GM15510 (cell line): ENCODE measurements around the gene CETN3.

Experiments used
- POLR2A ChIP-seq: IDR thresholded peaks from 3 replicates; pipeline ENCODE4 v1.6.1; 2011; ENCODE audit warnings: borderline replicate concordance; ENCODE audit not compliant: insufficient read length; ENCODE audit errors: extremely low read depth

CETN3 gene

GRCh38 chr5:90359073-90359920, 50.3 kb downstream of the CETN3 start:
- no peak for TF ChIP-seq POLR2A

- no peak for TF ChIP-seq POLR2A
These were observed 52.9 kb downstream of the CETN3 start for GRCh38 chr5:90356622-90357021.

- no peak for TF ChIP-seq POLR2A
These were observed 53.4 kb downstream of the CETN3 start for GRCh38 chr5:90356176-90356575.

GRCh38 chr5:90355635-90356034, 53.9 kb downstream of the CETN3 start:
- TF ChIP-seq POLR2A: no peak

- no peak for TF ChIP-seq POLR2A
These were observed 56.3 kb downstream of the CETN3 start for GRCh38 chr5:90353254-90353653.

- TF ChIP-seq POLR2A: no peak
These were observed 58.5 kb downstream of the CETN3 start for GRCh38 chr5:90351101-90351500.

GRCh38 chr5:90347462-90347861, 62.1 kb downstream of the CETN3 start:
- no peak for TF ChIP-seq POLR2A

- no peak for TF ChIP-seq POLR2A
These were observed 63.9 kb downstream of the CETN3 start for GRCh38 chr5:90345684-90346083.

GRCh38 chr5:90344689-90345088, 64.9 kb downstream of the CETN3 start:
- TF ChIP-seq POLR2A: no peak

- TF ChIP-seq POLR2A: no peak
These were observed 67.0 kb downstream of the CETN3 start for GRCh38 chr5:90342576-90342975.
